Measurements from ENCODE around the gene SLC2A4RG. TPM values are rescaled to one million over a fixed set of nuclear protein-coding genes. Genes with fewer than 3 reads are reported as not detected.

SLC2A4RG gene
- total RNA-seq, 1 donor from 2014 or later, result 64.1 TPM

DNA sequence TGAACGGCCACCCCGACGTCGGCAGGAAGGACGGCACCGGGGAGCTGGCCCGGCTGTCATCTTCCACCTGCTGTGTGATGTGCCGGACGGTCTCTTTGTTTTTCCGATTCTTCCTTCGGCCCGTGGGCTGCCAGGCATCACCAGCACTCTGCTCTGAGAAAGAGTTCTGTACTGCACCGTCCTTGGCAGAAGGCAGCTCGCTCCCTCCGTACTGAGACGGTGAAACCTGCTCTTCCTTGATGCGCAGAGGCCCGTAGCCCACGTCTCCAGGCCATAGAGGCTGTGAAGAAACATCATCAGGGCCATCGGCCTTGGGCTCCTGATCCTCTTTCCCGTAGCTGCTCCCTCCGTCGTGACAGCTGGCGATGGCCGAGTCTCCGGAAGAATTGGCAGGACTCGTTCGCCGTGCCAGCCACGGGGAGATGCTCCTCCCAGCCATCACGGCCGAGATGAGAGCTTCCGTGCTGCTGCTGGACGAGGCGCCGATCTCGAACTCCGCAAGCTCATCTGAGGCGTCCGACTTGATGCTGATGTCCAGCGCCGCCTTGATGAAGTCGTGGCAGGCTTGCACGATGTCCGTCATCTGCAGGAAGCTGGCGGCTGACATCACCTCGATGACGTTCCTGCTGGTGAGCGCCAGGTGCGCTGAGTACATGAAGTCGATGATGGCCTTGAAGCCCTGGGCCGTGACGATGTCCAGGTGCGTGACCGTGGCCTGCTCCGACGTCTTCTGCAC is 50.4 kb downstream of the SLC2A4RG start:
- Histone ChIP-seq H3K27ac (no peak overlapping the region), H3K4me1 (no peaks in the 10 kb centered on the region), H3K27me3 (no peaks in the 10 kb centered on the region), H3K9me3 (no peaks in the 10 kb centered on the region), H3K36me3 (peaks cover 17% of the 10 kb centered on the region), H3K4me3 (no peak overlapping the region)
- ATAC-seq, result no peak
- intact Hi-C loops (cut with DNase I), result no loop called here
- TF ChIP-seq, protein P1, sequence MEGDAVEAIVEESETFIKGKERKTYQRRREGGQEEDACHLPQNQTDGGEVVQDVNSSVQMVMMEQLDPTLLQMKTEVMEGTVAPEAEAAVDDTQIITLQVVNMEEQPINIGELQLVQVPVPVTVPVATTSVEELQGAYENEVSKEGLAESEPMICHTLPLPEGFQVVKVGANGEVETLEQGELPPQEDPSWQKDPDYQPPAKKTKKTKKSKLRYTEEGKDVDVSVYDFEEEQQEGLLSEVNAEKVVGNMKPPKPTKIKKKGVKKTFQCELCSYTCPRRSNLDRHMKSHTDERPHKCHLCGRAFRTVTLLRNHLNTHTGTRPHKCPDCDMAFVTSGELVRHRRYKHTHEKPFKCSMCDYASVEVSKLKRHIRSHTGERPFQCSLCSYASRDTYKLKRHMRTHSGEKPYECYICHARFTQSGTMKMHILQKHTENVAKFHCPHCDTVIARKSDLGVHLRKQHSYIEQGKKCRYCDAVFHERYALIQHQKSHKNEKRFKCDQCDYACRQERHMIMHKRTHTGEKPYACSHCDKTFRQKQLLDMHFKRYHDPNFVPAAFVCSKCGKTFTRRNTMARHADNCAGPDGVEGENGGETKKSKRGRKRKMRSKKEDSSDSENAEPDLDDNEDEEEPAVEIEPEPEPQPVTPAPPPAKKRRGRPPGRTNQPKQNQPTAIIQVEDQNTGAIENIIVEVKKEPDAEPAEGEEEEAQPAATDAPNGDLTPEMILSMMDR (IDR thresholded peaks at IDR 0.05), result no peak
- DNase-seq, result no peak

DNA sequence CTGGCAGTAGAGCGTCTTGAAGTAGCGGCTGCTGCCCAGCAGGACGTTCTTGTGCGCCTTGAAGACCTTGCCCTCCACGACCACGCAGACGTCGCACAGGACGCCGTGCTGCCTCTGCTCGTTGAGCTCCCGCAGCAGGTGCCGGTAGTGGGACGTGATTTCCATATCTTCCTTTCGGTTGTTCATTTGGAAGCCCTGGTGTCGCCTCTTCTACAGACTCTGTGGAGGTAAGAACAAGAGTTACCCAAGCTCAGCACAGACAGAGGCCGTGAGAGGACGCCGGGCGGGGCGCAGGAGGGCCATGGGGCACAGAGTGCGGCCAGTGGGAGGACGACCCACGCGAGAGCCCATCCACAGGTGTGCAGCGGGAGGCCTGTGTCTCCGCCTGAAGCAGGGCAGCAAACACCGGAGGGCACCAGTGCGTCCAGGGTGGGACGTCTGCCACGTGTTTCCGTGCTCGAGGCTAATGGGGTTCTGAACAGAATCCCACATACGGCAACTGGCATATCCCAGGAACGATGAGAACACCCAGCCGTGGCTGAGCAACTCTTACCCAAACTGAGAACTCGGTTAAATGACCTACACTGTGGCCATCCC is 51.1 kb downstream of the SLC2A4RG start:
- intact Hi-C loops (cut with DNase I), result no loop called here
- no peak overlapping the region for H3K4me3 ChIP-seq
- no peaks in the 10 kb centered on the region for H3K4me1 ChIP-seq
- no peak overlapping the region for H3K27ac ChIP-seq
- no peak for DNase-seq
- peaks cover 17% of the 10 kb centered on the region for H3K36me3 ChIP-seq
- no peaks in the 10 kb centered on the region for H3K9me3 ChIP-seq
- H3K27me3 ChIP-seq, result no peaks in the 10 kb centered on the region
- ATAC-seq, result no peak
- TF ChIP-seq, protein P1 (IDR thresholded peaks at IDR 0.05), result no peak

DNA sequence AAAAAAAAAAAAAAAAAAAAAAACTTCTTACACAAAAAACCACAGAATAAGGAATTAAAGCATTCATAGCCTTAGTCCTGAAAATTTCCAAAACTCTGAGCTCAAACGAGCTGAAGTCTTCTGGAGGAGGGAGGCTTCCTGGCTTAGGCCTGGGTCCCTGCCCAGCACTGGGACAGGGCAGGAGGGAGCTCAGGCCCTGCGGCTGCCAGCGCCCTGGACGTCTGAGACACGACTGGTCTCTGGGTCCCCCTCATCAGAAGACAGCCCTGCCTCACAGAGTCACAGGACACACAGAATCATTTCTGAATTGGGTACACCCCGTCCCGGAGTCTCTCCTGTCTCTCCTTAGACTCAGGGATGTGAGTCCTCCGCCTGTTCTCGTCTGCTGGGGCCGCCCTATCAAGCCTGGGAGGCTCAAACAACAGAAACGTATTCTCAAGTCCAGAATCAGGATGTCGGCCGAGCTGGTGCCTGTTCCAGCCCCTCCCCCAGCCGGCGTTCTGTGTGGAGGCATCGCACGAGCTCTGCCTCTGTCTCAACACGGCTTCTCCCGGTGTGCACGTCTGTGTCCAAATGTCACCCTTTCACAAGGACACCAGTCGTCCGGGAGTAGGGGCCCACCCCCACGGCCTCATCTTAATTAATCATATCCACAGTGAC is 52.1 kb downstream of the SLC2A4RG start:
- DNase-seq (no peak), ATAC-seq (no peak)
- no peaks in the 10 kb centered on the region for H3K27me3 ChIP-seq
- no peaks in the 10 kb centered on the region for H3K4me1 ChIP-seq
- intact Hi-C loops (cut with DNase I), result no loop called here
- no peaks in the 10 kb centered on the region for H3K9me3 ChIP-seq
- no peak overlapping the region for H3K27ac ChIP-seq
- TF ChIP-seq, protein P1 (IDR thresholded peaks at IDR 0.05), result no peak
- H3K4me3 ChIP-seq, result no peak overlapping the region
- peaks cover 17% of the 10 kb centered on the region for H3K36me3 ChIP-seq

DNA sequence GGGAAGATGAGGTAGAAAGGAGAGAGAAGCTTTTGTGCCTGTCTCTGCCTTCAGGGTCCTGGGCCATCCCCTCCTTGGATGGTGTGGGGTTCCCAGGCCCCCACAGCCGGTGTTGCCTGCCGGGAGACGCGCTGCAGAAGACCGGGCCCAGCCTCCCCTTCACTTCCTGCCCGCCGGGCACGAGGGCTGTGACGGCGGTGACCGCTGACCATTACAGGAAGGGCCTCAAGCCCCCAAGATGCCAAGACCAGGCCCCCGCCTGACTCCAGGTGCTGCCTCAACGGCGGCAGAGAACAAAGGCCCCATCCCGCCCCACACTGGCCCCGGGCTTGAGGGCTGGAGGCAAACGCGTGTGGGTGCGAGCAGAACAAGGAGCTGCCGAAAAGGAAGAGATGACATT is 53.3 kb downstream of the SLC2A4RG start:
- intact Hi-C loops (cut with DNase I), result no loop called here
- Histone ChIP-seq H3K4me1 (no peaks in the 10 kb centered on the region), H3K4me3 (no peak overlapping the region), H3K36me3 (peaks cover 17% of the 10 kb centered on the region), H3K27me3 (no peaks in the 10 kb centered on the region), H3K9me3 (no peaks in the 10 kb centered on the region), H3K27ac (no peak overlapping the region)
- DNase-seq (no peak), ATAC-seq (no peak)
- TF ChIP-seq, protein P1 (IDR thresholded peaks at IDR 0.05), result no peak

Other genes starting within 250 kb of the SLC2A4RG start
- gene EEF1A2, start 240.7 kb upstream of the SLC2A4RG start, total RNA-seq, result 0.67 TPM
- 355 TPM for gene PPDPF, start 219.0 kb upstream of the SLC2A4RG start, total RNA-seq
- 4.9 TPM for gene PTK6, start 202.4 kb upstream of the SLC2A4RG start, total RNA-seq
- not detected for gene SRMS, start 192.0 kb upstream of the SLC2A4RG start, total RNA-seq
- gene FNDC11, start 185.6 kb upstream of the SLC2A4RG start, total RNA-seq, result 0.32 TPM
- gene HELZ2, start 165.5 kb upstream of the SLC2A4RG start, total RNA-seq, result 53.3 TPM
- 11.3 TPM for gene GMEB2, start 112.7 kb upstream of the SLC2A4RG start, total RNA-seq
- 12.4 TPM for gene STMN3, start 86.4 kb upstream of the SLC2A4RG start, total RNA-seq
- gene RTEL1, start 81.5 kb upstream of the SLC2A4RG start, total RNA-seq, result 26.7 TPM
- gene TNFRSF6B, start 43.1 kb upstream of the SLC2A4RG start, total RNA-seq, result 14.4 TPM
- 49.4 TPM for gene ARFRP1, start 31.8 kb upstream of the SLC2A4RG start, total RNA-seq
- 27.6 TPM for gene ZGPAT, start 31.7 kb upstream of the SLC2A4RG start, total RNA-seq
- gene LIME1, start 3.1 kb upstream of the SLC2A4RG start, total RNA-seq, result 7.8 TPM
- gene ZBTB46, start 91.5 kb downstream of the SLC2A4RG start, total RNA-seq, result 19.7 TPM
- gene ABHD16B, start 121.7 kb downstream of the SLC2A4RG start, total RNA-seq, result not detected
- 81.5 TPM for gene TPD52L2, start 125.5 kb downstream of the SLC2A4RG start, total RNA-seq
- gene DNAJC5, start 155.3 kb downstream of the SLC2A4RG start, total RNA-seq, result 49.8 TPM
- gene UCKL1, start 216.6 kb downstream of the SLC2A4RG start, total RNA-seq, result 38.9 TPM
- 17.6 TPM for gene ZNF512B, start 230.2 kb downstream of the SLC2A4RG start, total RNA-seq
- gene SAMD10, start 239.9 kb downstream of the SLC2A4RG start, total RNA-seq, result 4.3 TPM
- 58.9 TPM for gene PRPF6, start 241.4 kb downstream of the SLC2A4RG start, total RNA-seq

Data from upper lobe of right lung (tissue), 1 donor.